Endothelial cell of umbilical vein (primary cell): ENCODE measurements around the gene CAPN5.

ENCODE experiments used
- EZH2 ChIP-seq: IDR thresholded peaks from 2 replicates; pipeline ENCODE4 v1.6.1; 2012; ENCODE audit warnings: borderline replicate concordance, low read depth, mild to moderate bottlenecking, moderate library complexity, low read length, inconsistent platforms; ENCODE audit not compliant: severe bottlenecking
- FOS ChIP-seq: IDR thresholded peaks from 2 replicates; pipeline ENCODE4 v1.6.1; 2011; ENCODE audit warnings: mild to moderate bottlenecking, low read length, moderate library complexity, borderline replicate concordance; ENCODE audit not compliant: insufficient read depth
- POLR2A ChIP-seq: IDR thresholded peaks from 2 replicates; pipeline ENCODE4 v1.6.1; 2012; ENCODE audit warnings: low read depth, mild to moderate bottlenecking, control low read depth, low read length
- POLR2AphosphoS5 ChIP-seq: IDR thresholded peaks from 2 replicates; pipeline ENCODE4 v1.6.1; 2012; ENCODE audit warnings: low read depth, mild to moderate bottlenecking, control low read depth, low read length, moderate library complexity; ENCODE audit not compliant: insufficient read depth
- TF ChIP-seq, protein P1 (sequence below), 2 donors: IDR thresholded peaks; 1 replicate in 1 of 2; 2 replicates in 1 of 2; pipeline ENCODE4 v1.5.1; 2011; ENCODE audit warnings: low read length in 2 of 2, mild to moderate bottlenecking in 2 of 2, moderate library complexity in 2 of 2, control low read depth in 1 of 2, inconsistent platforms in 1 of 2, low read depth in 1 of 2; ENCODE audit not compliant: insufficient read depth in 1 of 2; ENCODE audit errors: extremely low read depth in 1 of 2
- TF ChIP-seq, protein P2 (sequence below): IDR thresholded peaks from 2 replicates; pipeline ENCODE4 v1.6.1; 2011; ENCODE audit not compliant: insufficient read depth, insufficient read length

DNA sequence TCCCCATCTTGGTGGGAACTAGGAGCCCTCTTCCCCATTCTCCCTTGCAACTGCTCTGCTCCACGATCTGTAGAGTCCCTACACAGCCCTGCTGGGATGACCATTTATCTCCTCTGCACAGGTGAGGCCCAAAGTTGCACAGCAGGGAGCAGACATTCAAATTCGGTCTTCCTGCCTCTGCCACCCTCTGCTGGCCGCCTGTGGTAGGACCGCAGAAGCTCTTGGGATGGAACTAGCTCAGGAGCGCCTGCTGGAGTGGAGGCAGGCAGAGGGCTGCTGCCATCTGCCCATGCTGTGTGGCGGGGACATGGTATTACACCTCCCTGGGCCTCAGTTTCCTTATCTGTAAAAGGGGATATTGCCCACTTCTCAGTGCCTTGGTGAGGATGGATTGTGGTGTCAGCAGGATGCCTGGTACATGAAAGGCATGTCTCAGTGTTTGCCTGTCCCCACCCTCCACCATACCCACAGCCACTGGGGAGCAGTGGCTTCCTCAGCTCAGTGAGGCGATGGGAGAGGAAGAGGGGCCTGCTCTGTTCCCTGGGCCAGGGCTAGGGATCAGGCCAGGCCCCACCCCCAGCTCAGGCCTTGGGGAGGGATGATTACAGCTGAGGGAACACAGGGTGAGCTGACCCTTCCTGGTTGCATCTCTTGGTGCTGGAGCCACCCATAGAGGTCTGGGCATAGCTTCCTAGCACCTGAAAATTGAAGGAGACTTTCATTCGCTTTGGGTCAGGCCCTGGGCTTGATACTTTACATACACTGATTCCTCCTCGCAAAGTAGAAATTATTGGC lies 24.6 kb downstream of the CAPN5 start:
- TF ChIP-seq, protein P1, sequence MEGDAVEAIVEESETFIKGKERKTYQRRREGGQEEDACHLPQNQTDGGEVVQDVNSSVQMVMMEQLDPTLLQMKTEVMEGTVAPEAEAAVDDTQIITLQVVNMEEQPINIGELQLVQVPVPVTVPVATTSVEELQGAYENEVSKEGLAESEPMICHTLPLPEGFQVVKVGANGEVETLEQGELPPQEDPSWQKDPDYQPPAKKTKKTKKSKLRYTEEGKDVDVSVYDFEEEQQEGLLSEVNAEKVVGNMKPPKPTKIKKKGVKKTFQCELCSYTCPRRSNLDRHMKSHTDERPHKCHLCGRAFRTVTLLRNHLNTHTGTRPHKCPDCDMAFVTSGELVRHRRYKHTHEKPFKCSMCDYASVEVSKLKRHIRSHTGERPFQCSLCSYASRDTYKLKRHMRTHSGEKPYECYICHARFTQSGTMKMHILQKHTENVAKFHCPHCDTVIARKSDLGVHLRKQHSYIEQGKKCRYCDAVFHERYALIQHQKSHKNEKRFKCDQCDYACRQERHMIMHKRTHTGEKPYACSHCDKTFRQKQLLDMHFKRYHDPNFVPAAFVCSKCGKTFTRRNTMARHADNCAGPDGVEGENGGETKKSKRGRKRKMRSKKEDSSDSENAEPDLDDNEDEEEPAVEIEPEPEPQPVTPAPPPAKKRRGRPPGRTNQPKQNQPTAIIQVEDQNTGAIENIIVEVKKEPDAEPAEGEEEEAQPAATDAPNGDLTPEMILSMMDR (IDR thresholded peaks at IDR 0.05; ENCODE audit: extremely low read depth in 1 of 2, insufficient read depth in 1 of 2, low read depth in 1 of 2, low read length in 2 of 2): peak; percentile 84 to 91
- TF ChIP-seq FOS: no peak
- no peak for TF ChIP-seq EZH2
- no peak for TF ChIP-seq POLR2AphosphoS5
- TF ChIP-seq, protein P2, sequence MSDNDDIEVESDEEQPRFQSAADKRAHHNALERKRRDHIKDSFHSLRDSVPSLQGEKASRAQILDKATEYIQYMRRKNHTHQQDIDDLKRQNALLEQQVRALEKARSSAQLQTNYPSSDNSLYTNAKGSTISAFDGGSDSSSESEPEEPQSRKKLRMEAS: no peak
- TF ChIP-seq POLR2A: no peak
